Liver (tissue), 9 donors: ENCODE measurements around the gene DUOXA2. TPM values are rescaled to one million over a fixed set of nuclear protein-coding genes. Genes with fewer than 3 reads are reported as not detected.

Experiments used
- DNase-seq: peaks from one replicate; pipeline ENCODE4 v3.0.0-alpha.2; 2017; ENCODE audit warnings: low spot score
- H3K27ac ChIP-seq, 2 donors: one replicate each; pipeline ENCODE4 v1.7.0; 2013; ENCODE audit warnings: inconsistent platforms in 2 of 2, low read length in 2 of 2, control low read depth in 1 of 2, low read depth in 1 of 2, mild to moderate bottlenecking in 1 of 2
- H3K27me3 ChIP-seq, 4 donors: one replicate each; pipeline versions ENCODE4 v1.6.1 to v1.7.0; 2013; ENCODE audit warnings: low read length in 3 of 4, inconsistent platforms in 1 of 4, mild to moderate bottlenecking in 1 of 4, moderate library complexity in 1 of 4; ENCODE audit not compliant: control insufficient read depth in 4 of 4, insufficient read depth in 4 of 4
- H3K36me3 ChIP-seq, 4 donors: one replicate each; pipeline versions ENCODE4 v1.6.1 to v1.7.0; 2013; ENCODE audit warnings: low read length in 3 of 4, mild to moderate bottlenecking in 3 of 4, low read depth in 1 of 4, moderate library complexity in 1 of 4; ENCODE audit not compliant: control insufficient read depth in 4 of 4, insufficient read depth in 3 of 4
- H3K4me1 ChIP-seq, 4 donors: one replicate each; pipeline versions ENCODE4 v1.6.1 to v1.7.0; 2013; ENCODE audit warnings: low read length in 3 of 4, mild to moderate bottlenecking in 3 of 4, moderate library complexity in 1 of 4; ENCODE audit not compliant: control insufficient read depth in 4 of 4, insufficient read depth in 4 of 4
- H3K4me3 ChIP-seq, 3 donors: one replicate each; pipeline versions ENCODE4 v1.6.1 to v1.7.0; 2013; ENCODE audit warnings: low read length in 3 of 3, control low read depth in 1 of 3, low read depth in 1 of 3, mild to moderate bottlenecking in 1 of 3
- H3K9ac ChIP-seq, 2 donors: one replicate each; pipeline ENCODE4 v1.7.0; 2013; ENCODE audit warnings: low read length in 2 of 2, mild to moderate bottlenecking in 2 of 2, moderate library complexity in 2 of 2, control low read depth in 1 of 2, low read depth in 1 of 2
- H3K9me3 ChIP-seq, 4 donors: one replicate each; pipeline versions ENCODE4 v1.6.1 to v1.7.0; 2013; ENCODE audit warnings: low read length in 3 of 4; ENCODE audit not compliant: control insufficient read depth in 4 of 4
- CTCF ChIP-seq: fragments of 150-350 bp; IDR thresholded peaks from 2 replicates; pipeline ENCODE4 v1.5.1; 2017; ENCODE audit warnings: improper control_type of control experiment, low read depth, low read length; ENCODE audit not compliant: missing input control
- EGR1 ChIP-seq, 2 donors: IDR thresholded peaks; 2 replicates each; pipeline ENCODE4 v1.6.1; 2016 to 2018; ENCODE audit warnings: antibody characterized with exemption in 2 of 2, low read depth in 2 of 2
- FOXA2 ChIP-seq: IDR thresholded peaks from 2 replicates; pipeline ENCODE4 v1.6.1; 2016; ENCODE audit warnings: antibody characterized with exemption
- GABPA ChIP-seq, 2 donors: IDR thresholded peaks in 1 of 2; conservative IDR thresholded peaks in 1 of 2; 2 replicates each; pipeline ENCODE4 v1.6.1; 2016; ENCODE audit warnings: antibody characterized with exemption in 2 of 2, mild to moderate bottlenecking in 1 of 2, moderate library complexity in 1 of 2
- HNF4G ChIP-seq: IDR thresholded peaks from 2 replicates; pipeline ENCODE4 v1.6.1; 2016; ENCODE audit warnings: antibody characterized with exemption
- JUND ChIP-seq, 2 donors: IDR thresholded peaks; 2 replicates each; pipeline ENCODE4 v1.6.1; 2016; ENCODE audit warnings: antibody characterized with exemption in 2 of 2
- NR2F2 ChIP-seq: IDR thresholded peaks from 2 replicates; pipeline ENCODE4 v1.6.1; 2016; ENCODE audit warnings: antibody characterized with exemption
- RAD21 ChIP-seq, 2 donors: IDR thresholded peaks; 2 replicates each; pipeline ENCODE4 v1.6.1; 2016; ENCODE audit warnings: antibody characterized with exemption in 2 of 2, mild to moderate bottlenecking in 2 of 2
- RXRA ChIP-seq, 2 donors: IDR thresholded peaks; 2 replicates each; pipeline ENCODE4 v1.6.1; 2017 to 2018; ENCODE audit warnings: antibody characterized with exemption in 2 of 2, mild to moderate bottlenecking in 1 of 2
- SP1 ChIP-seq: IDR thresholded peaks from 2 replicates; pipeline ENCODE4 v1.6.1; 2018; ENCODE audit warnings: antibody characterized with exemption, mild to moderate bottlenecking
- TAF1 ChIP-seq: conservative IDR thresholded peaks from 2 replicates; pipeline ENCODE4 v1.6.1; 2016; ENCODE audit warnings: antibody characterized with exemption, mild to moderate bottlenecking
- YY1 ChIP-seq: IDR thresholded peaks from 2 replicates; pipeline ENCODE4 v1.6.1; 2016; ENCODE audit warnings: antibody characterized with exemption, mild to moderate bottlenecking
- ZBTB33 ChIP-seq: IDR thresholded peaks from 2 replicates; pipeline ENCODE4 v1.6.1; 2016; ENCODE audit warnings: antibody characterized with exemption
- WGBS: extraction: QIAGEN DNeasy Blood & Tissue Kit; methylation state at CpG from one replicate; pipeline ENCODE4 v1.1.7; 2013; 5-methylcytosine and 5-hydroxymethylcytosine counted together
- polyA plus RNA-seq, 2 donors: library from polyadenylated mRNA; stranded (reverse) in 1 of 2; unstranded in 1 of 2; fragments of 200-250 nt in 1 of 2; fragments of >200 nt in 1 of 2; fragmentation: Nextera tagmentation in 1 of 2; extraction: Ambion mirVana in 1 of 2; gene quantifications; one replicate each; pipeline versions ENCODE4 v1.2.1 to v1.2.3, GENCODE V29; 2013 to 2015
- total RNA-seq, 2 donors: library from RNA; depleted of rRNA; stranded (reverse); fragments of >200 nt; gene quantifications; one replicate each; pipeline ENCODE4 v1.2.3, GENCODE V29; 2014
- TF ChIP-seq, protein P1 (sequence below): IDR thresholded peaks from 2 replicates; pipeline ENCODE4 v1.6.1; 2016; ENCODE audit warnings: antibody characterized with exemption, mild to moderate bottlenecking
- TF ChIP-seq, protein P2 (sequence below): IDR thresholded peaks from 2 replicates; pipeline ENCODE4 v1.6.1; 2016; ENCODE audit warnings: antibody characterized with exemption
- donor health status: healthy.
- donor health status: healthy.
- donor health status: healthy.
- donor health status: healthy.
- donor health status: healthy.

The DUOXA2 gene
- total and polyA plus RNA-seq, 4 donors, result 0.07 TPM; not detected in 3

DNA sequence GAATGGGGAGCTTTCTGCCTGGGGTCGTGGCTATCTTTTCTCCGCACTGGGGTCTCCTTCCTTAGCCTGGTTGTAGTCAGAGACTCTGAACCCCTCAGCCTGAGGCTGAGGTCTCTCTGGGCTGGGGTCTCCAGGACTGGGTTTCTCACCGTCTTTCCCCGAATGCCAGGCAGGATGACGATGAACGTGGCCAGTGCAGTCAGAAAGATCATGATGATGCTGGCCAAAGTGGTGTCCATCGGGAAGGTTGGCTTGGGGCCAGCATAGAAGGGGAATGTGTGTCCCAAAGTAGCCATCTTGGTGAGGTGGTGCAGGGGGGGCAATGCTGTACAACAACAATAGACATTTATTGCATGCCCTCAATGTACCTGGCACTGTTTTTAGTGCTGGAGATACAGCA, 8.6 kb downstream of the DUOXA2 start (continued):
- no peak for TF ChIP-seq YY1
- TF ChIP-seq TAF1, result no peak
- TF ChIP-seq SP1, result no peak

DNA sequence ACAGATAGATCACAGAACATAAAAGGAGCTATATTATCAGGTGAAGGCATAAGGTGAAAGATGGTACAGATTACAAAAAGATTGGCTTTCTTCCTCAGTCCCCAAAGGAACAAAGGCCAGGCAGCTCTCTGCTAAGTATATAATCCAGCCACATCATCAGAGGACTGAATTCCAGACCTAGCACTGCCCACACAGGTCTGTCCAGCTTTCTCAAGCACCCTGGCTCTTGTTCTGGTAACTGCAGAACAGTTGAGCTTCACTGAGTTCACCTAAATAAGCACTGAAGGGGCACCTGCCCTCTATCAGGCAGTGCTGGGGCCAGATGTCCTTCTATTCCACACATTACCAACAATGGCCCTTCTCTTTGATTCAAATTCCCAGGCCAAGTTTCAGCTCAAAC, 9.3 kb downstream of the DUOXA2 start:
- Histone ChIP-seq H3K36me3 (no peaks in the 10 kb centered on the region), H3K27me3 (peaks cover 0 to 5% (median 0%) of the 10 kb centered on the region in 4 donors), H3K27ac (no peak overlapping the region), H3K9me3 (no peaks in the 10 kb centered on the region), H3K4me1 (no peaks in the 10 kb centered on the region), H3K9ac (no peak overlapping the region), H3K4me3 (no peak overlapping the region)
- TF ChIP-seq, protein P1, sequence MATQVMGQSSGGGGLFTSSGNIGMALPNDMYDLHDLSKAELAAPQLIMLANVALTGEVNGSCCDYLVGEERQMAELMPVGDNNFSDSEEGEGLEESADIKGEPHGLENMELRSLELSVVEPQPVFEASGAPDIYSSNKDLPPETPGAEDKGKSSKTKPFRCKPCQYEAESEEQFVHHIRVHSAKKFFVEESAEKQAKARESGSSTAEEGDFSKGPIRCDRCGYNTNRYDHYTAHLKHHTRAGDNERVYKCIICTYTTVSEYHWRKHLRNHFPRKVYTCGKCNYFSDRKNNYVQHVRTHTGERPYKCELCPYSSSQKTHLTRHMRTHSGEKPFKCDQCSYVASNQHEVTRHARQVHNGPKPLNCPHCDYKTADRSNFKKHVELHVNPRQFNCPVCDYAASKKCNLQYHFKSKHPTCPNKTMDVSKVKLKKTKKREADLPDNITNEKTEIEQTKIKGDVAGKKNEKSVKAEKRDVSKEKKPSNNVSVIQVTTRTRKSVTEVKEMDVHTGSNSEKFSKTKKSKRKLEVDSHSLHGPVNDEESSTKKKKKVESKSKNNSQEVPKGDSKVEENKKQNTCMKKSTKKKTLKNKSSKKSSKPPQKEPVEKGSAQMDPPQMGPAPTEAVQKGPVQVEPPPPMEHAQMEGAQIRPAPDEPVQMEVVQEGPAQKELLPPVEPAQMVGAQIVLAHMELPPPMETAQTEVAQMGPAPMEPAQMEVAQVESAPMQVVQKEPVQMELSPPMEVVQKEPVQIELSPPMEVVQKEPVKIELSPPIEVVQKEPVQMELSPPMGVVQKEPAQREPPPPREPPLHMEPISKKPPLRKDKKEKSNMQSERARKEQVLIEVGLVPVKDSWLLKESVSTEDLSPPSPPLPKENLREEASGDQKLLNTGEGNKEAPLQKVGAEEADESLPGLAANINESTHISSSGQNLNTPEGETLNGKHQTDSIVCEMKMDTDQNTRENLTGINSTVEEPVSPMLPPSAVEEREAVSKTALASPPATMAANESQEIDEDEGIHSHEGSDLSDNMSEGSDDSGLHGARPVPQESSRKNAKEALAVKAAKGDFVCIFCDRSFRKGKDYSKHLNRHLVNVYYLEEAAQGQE, result no peak
- TF ChIP-seq FOXA2, result no peak
- TF ChIP-seq EGR1 (IDR thresholded peaks at IDR 0.05; ENCODE audit: low read depth in 2 of 2), result no peak
- no peak for TF ChIP-seq CTCF
- no peak for TF ChIP-seq RAD21 (IDR thresholded peaks at IDR 0.05)
- no peak for TF ChIP-seq NR2F2
- no peak for TF ChIP-seq HNF4G
- TF ChIP-seq YY1, result no peak
- no peak for TF ChIP-seq ZBTB33
- no peak for TF ChIP-seq RXRA (IDR thresholded peaks at IDR 0.05)
- no peak for TF ChIP-seq JUND (IDR thresholded peaks at IDR 0.05)
- TF ChIP-seq SP1, result no peak
- no peak for DNase-seq

- WGBS, result 55% methylated on average over 2 of the region's 2 CpGs
- Histone ChIP-seq H3K9me3 (no peaks in the 10 kb centered on the region), H3K4me1 (peaks cover 0 to 3% (median 0%) of the 10 kb centered on the region in 4 donors), H3K4me3 (no peak overlapping the region), H3K36me3 (no peaks in the 10 kb centered on the region), H3K27me3 (peaks cover 0 to 9% (median 2%) of the 10 kb centered on the region in 4 donors), H3K27ac (no peak overlapping the region), H3K9ac (no peak overlapping the region)
- no peak for DNase-seq
- TF ChIP-seq GABPA (IDR thresholded peaks at IDR 0.05 in 1 of 2, conservative IDR thresholded peaks at IDR 0.05 in 1 of 2) (no peak), FOXA2 (no peak), RAD21 (IDR thresholded peaks at IDR 0.05) (peak; percentile 76 to 82), CTCF (peak; percentile 75)
- TF ChIP-seq, protein P2, sequence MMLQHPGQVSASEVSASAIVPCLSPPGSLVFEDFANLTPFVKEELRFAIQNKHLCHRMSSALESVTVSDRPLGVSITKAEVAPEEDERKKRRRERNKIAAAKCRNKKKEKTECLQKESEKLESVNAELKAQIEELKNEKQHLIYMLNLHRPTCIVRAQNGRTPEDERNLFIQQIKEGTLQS, result no peak
These were observed 12.5 kb downstream of the DUOXA2 start for GRCh38 chr15:45126535-45127158.
